Endometrium (tissue), 2 donors: ENCODE measurements around the gene AP4E1.
"Not testable (repeated sequence)": the region's sequence is repeated elsewhere in the genome, so short reads cannot be mapped to it uniquely, and the experiment has no call there.

Experiments
- FAIRE-seq: peaks from 2 replicates; lab custom pipeline; 2012; peaks lifted over from hg19 to GRCh38; lab: Jason Lieb, UNC
- donor health status: control.
- donor health status: control.

AP4E1 gene

GRCh38 chr15:50889589-50889988 lies 18.9 kb upstream of the AP4E1 start:
- FAIRE-seq = no peak

- FAIRE-seq = no peak
Observed at GRCh38 chr15:50890751-50891150, 17.7 kb upstream of the AP4E1 start.

GRCh38 chr15:50891159-50891558 lies 17.3 kb upstream of the AP4E1 start:
- no peak for FAIRE-seq

- no peak for FAIRE-seq
Observed at GRCh38 chr15:50893976-50894375, 14.5 kb upstream of the AP4E1 start.

GRCh38 chr15:50901390-50901789 lies 7.1 kb upstream of the AP4E1 start:
- not testable (repeated sequence) for FAIRE-seq

- FAIRE-seq = no peak
Observed at GRCh38 chr15:50904211-50904610, 4.3 kb upstream of the AP4E1 start.

GRCh38 chr15:50905055-50905454 lies 3.4 kb upstream of the AP4E1 start:
- FAIRE-seq = no peak

- no peak for FAIRE-seq
Observed at GRCh38 chr15:50906954-50907600, 1.4 kb upstream of the AP4E1 start.

GRCh38 chr15:50907601-50908208 lies 778 bp upstream of the AP4E1 start:
- FAIRE-seq = no peak

GRCh38 chr15:50909010-50909317 lies 481 bp downstream of the AP4E1 start:
- FAIRE-seq = no peak

- not testable (repeated sequence) for FAIRE-seq
Observed at GRCh38 chr15:50910426-50910795, 1.9 kb downstream of the AP4E1 start.

GRCh38 chr15:50911001-50911400 lies 2.5 kb downstream of the AP4E1 start:
- FAIRE-seq = no peak

GRCh38 chr15:50911621-50912020 lies 3.1 kb downstream of the AP4E1 start:
- FAIRE-seq = no peak

GRCh38 chr15:50916400-50916799 lies 7.9 kb downstream of the AP4E1 start:
- FAIRE-seq = no peak

- not testable (repeated sequence) for FAIRE-seq
Observed at GRCh38 chr15:50919359-50919758, 10.9 kb downstream of the AP4E1 start.

GRCh38 chr15:50925281-50925680 lies 16.8 kb downstream of the AP4E1 start:
- no peak for FAIRE-seq

- no peak for FAIRE-seq
Observed at GRCh38 chr15:50929062-50929461, 20.6 kb downstream of the AP4E1 start.

- no peak for FAIRE-seq
Observed at GRCh38 chr15:50930792-50931191, 22.3 kb downstream of the AP4E1 start.

- FAIRE-seq = no peak
Observed at GRCh38 chr15:50933341-50933740, 24.9 kb downstream of the AP4E1 start.

- FAIRE-seq = no peak
Observed at GRCh38 chr15:50938525-50938924, 30.0 kb downstream of the AP4E1 start.

GRCh38 chr15:50939911-50940310 lies 31.4 kb downstream of the AP4E1 start:
- FAIRE-seq = no peak

GRCh38 chr15:50940506-50940905 lies 32.0 kb downstream of the AP4E1 start:
- FAIRE-seq = no peak

GRCh38 chr15:50943638-50944037 lies 35.2 kb downstream of the AP4E1 start:
- no peak for FAIRE-seq

GRCh38 chr15:50944672-50945071 lies 36.2 kb downstream of the AP4E1 start:
- no peak for FAIRE-seq
